Fibroblast of skin of abdomen (primary cell): ENCODE measurements around the gene BORA. TPM values are rescaled to one million over a fixed set of nuclear protein-coding genes. Genes with fewer than 3 reads are reported as not detected.
A peak's percentile ranks its signal among the peaks of the same experiment; 100 is the strongest.
"Not testable (repeated sequence)": the region's sequence is repeated elsewhere in the genome, so short reads cannot be mapped to it uniquely, and the experiment has no call there.

Experiments used
- DNase-seq: peaks from one replicate; pipeline ENCODE4 v3.0.0-alpha.2; 2013
- polyA plus RNA-seq, 2 experiments: library from polyadenylated mRNA; unstranded; fragments of 120-200 nt; gene quantifications; one replicate each; pipeline ENCODE4 v1.2.1, GENCODE V29; 2013; ENCODE audit not compliant: insufficient read length in 2 of 2

Gene BORA
- 6.4 TPM for polyA plus RNA-seq (2013, experiment 1 of 2; ENCODE audit: insufficient read length)
- 6.5 TPM for polyA plus RNA-seq (2013, experiment 2 of 2; ENCODE audit: insufficient read length)

GRCh38 chr13:72727417-72728289 is at the start of gene BORA, which contains the start of gene MZT1:
BORA (plus strand) TSS chr13:72727923; CDS start chr13:72728941, 1,018 bp downstream.
MZT1 (minus strand) TSS chr13:72727629; CDS start chr13:72727602, 27 bp downstream.
- DNase-seq, result peak; percentile 98

- DNase-seq, result no peak
Observed at GRCh38 chr13:72678312-72678711, 49.4 kb upstream of the BORA start.

- DNase-seq, result no peak
Observed at GRCh38 chr13:72680353-72680752, 47.4 kb upstream of the BORA start.

GRCh38 chr13:72686766-72687165 is 41.0 kb upstream of the BORA start:
- DNase-seq, result no peak

- peak; percentile 20 for DNase-seq
Observed at GRCh38 chr13:72689181-72689696, 38.5 kb upstream of the BORA start.

- DNase-seq, result no peak
Observed at GRCh38 chr13:72692884-72693514, 34.7 kb upstream of the BORA start.

GRCh38 chr13:72693832-72694231 is 33.9 kb upstream of the BORA start:
- DNase-seq, result no peak

GRCh38 chr13:72694314-72694713 is 33.4 kb upstream of the BORA start:
- no peak for DNase-seq

- peak; percentile 16 for DNase-seq
Observed at GRCh38 chr13:72696579-72696978, 31.1 kb upstream of the BORA start.

GRCh38 chr13:72698164-72698563 is 29.6 kb upstream of the BORA start:
- DNase-seq, result no peak

- no peak for DNase-seq
Observed at GRCh38 chr13:72700509-72700908, 27.2 kb upstream of the BORA start.

GRCh38 chr13:72716776-72717175 is 10.9 kb upstream of the BORA start:
- DNase-seq, result no peak

- not testable (repeated sequence) for DNase-seq
Observed at GRCh38 chr13:72726185-72726584, 1.5 kb upstream of the BORA start.

- DNase-seq, result peak; percentile 14
Observed at GRCh38 chr13:72726726-72727416, 852 bp upstream of the BORA start.

GRCh38 chr13:72728290-72728605 is 525 bp downstream of the BORA start:
- DNase-seq, result no peak

- DNase-seq, result no peak
Observed at GRCh38 chr13:72737033-72737432, 9.3 kb downstream of the BORA start.

GRCh38 chr13:72740015-72740414 is 12.3 kb downstream of the BORA start:
- no peak for DNase-seq

- no peak for DNase-seq
Observed at GRCh38 chr13:72745260-72745659, 17.5 kb downstream of the BORA start.

- no peak for DNase-seq
Observed at GRCh38 chr13:72751220-72751619, 23.5 kb downstream of the BORA start.

GRCh38 chr13:72754111-72754510 is 26.4 kb downstream of the BORA start:
- DNase-seq, result no peak

GRCh38 chr13:72757792-72758535 is 30.2 kb downstream of the BORA start:
- no peak for DNase-seq

- DNase-seq, result no peak
Observed at GRCh38 chr13:72760189-72760588, 32.5 kb downstream of the BORA start.
